Activated T-cell treated with anti-CD3 and anti-CD28 coated beads, Interleukin-2, amount 50 U/mL, for 48 hours (primary cell): ENCODE results near the gene CMTM2.

ENCODE experiments used
- DNase-seq, 2 experiments: peaks; one replicate each; pipeline ENCODE4 v3.0.0-alpha.2; 2020

CMTM2 gene, protein sequence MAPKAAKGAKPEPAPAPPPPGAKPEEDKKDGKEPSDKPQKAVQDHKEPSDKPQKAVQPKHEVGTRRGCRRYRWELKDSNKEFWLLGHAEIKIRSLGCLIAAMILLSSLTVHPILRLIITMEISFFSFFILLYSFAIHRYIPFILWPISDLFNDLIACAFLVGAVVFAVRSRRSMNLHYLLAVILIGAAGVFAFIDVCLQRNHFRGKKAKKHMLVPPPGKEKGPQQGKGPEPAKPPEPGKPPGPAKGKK

DNA sequence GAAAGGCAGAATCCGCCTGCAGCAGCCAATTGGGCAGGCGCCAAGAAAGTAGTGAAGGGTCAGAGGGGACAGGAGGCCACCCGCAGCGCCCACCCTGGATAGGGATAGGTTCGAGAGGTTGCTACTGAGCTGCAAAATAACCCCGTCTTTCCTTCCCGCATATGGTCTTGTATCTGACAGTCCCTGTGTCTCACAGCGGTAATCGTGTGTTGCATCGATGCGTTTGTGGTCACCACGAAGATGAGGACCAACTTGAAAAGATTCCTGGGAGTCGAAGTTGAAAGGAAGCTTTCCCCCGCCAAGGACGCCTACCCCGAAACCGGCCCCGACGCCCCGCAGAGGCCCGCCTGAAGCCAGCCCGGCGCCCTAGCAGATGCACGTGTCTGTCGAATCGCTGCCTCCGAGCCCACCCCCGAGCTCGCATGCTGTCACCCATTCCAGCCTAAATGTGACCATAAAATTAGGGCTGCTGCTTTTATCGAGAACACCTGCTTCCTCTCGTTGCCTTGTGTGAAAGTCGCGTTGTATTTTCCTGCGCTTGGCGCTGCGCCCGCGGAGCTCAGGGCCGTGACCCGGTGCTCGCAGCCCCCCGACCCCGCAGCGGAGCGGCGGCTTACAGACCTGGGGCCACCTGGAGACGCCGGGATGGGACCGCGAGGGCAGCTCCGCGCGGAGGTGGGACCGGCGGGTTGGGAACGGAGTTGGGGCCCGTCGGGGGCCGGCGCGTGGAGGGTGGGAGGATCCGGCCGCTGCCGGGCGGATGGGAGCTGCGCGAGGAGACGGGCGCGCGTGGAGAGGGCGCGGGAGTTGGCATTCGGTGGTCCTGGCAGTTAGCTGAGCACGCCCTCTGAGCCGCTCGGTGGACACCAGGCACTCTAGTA is at the start of gene CMTM2:
CMTM2 (plus strand) TSS at position 813 of the 881 bp plus-strand sequence. CDS start 145 bp downstream, outside the sequence.
- no peak for DNase-seq

DNA sequence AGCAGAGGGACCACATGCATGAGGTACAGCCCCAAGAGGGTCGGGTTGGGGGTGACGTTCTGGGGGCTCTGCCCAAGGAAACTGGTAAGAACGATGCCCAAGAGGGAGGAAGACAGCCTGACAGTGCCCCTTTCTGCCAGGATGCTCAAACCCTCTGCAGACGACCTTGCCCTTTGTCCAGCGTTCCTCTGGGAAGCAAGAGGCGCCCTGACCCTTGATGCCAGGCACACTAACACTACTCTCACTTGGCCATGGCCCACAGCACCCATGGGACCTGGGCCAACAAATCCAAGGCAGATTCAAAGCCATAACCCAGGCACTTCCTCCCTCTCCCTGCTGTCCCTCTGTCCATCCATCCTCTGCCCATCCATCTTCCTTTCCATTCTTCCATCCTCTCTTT is 49.8 kb upstream of the CMTM2 start:
- no peak for DNase-seq

DNA sequence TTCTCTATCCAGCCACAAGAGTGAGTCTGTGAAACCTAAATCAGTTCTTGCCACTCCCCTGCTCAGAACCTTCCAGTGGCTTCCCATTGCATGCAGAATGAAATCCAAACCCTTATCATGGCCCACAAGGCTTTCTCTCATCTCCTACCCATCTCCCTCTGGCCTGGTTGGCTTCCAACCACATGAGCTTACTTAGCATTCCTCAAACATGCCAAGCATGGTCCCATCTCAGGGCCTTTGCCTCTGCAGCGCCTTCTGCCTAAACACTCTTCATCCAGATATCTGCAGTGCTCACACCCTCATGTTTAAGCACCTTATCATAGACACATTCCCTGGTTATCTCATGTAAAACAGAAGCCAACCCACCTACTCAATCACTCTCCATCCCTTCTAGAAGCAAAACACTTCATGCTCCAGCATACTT is 44.9 kb upstream of the CMTM2 start:
- no peak for DNase-seq

DNA sequence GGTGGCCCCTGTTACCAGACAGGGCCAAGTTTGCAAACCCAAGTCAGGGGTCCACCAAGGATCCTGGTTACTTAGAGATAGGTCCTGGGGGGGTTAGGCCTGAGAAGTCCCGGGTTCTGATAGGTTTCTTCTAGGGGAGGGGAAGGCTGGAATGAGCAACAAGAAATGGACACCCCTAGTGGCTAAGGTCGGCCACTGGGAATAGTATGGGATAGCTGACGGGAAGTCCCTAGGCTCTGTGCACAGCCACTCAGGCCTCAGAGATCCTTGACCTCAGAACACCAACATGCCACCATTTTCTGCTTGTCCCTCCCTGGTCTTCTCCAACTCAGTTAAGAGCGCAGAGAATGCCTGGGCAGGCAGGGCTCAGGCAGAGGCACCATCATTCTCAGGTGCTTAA is 42.7 kb upstream of the CMTM2 start:
- peak in 1 of 2 experiments; percentile 10 for DNase-seq

DNA sequence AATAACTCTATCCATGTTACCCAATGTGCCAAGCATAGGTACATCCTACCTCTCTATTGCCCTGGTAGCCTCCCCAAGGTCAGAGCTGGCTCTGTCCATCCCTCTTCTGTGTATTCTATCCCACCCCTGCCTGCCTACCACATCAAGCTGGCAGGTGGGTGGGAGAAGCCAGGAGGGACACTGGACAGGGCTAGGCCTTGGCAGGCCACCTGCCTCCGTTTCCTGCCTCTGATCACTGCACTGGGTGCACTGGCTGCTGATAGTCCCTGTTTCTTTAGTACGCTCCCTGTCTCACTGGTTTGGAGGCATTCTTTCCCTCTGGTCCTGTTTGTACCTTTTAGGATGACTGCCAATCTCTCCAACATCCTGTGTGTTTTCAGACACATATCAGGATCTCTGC is 42.0 kb upstream of the CMTM2 start:
- no peak for DNase-seq

DNA sequence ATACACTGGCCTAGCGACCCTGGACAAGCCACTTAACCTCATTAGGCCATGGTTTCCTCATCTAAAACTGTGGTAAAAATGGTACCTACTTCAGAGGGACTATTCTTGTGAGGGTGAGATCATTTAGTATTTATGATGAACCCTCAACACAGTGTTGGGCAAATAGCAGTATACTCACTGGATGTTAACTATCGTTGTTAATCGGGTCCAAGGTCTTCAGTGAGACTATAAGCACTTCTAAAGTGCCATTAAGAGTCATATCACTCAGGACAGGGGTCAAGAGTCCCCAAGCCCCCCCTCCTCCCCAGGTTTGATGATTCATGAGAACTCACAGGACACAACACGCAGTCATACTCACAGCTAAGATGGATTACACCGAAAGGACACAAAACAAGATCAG is 40.4 kb upstream of the CMTM2 start:
- DNase-seq, result no peak

DNA sequence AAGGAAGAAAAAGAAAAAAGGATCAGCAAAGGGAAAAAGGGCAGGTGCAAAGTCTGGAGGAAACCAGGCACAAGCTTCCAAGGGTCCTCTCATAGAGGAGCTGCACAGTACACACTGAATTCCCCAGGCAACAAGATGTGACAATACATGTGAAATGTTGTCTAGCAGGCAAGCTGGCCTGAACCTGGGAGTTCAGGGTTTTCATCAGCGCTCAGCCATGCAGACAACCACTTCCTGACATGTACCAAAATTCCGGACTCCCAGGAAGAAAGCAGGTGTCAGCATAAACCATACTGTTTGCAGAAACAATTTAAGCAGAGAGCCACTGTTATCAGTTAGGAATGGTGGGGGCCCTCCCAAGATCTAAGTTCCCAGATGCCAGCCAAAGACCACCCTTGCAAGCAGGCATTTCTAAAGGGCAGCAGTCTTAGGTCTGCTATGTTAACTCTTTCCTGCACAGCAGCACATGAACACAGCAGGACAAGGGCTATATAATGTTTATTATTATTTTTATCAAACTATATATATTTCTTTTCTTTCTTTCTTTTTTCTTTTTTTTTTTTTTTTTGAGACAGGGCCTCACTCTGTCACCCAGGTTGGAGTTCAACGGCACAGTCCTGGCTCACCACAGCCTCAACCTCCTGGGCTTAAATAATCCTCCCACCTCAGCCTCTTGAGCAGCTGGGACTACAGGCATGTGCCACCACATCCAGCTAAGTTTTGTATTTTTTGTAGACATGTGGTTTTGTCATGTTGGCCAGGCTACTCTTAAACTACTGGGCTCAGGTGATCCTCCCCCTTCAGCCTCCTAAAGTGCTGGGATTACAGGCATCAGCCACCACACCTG is 39.4 kb upstream of the CMTM2 start:
- DNase-seq, result no peak

DNA sequence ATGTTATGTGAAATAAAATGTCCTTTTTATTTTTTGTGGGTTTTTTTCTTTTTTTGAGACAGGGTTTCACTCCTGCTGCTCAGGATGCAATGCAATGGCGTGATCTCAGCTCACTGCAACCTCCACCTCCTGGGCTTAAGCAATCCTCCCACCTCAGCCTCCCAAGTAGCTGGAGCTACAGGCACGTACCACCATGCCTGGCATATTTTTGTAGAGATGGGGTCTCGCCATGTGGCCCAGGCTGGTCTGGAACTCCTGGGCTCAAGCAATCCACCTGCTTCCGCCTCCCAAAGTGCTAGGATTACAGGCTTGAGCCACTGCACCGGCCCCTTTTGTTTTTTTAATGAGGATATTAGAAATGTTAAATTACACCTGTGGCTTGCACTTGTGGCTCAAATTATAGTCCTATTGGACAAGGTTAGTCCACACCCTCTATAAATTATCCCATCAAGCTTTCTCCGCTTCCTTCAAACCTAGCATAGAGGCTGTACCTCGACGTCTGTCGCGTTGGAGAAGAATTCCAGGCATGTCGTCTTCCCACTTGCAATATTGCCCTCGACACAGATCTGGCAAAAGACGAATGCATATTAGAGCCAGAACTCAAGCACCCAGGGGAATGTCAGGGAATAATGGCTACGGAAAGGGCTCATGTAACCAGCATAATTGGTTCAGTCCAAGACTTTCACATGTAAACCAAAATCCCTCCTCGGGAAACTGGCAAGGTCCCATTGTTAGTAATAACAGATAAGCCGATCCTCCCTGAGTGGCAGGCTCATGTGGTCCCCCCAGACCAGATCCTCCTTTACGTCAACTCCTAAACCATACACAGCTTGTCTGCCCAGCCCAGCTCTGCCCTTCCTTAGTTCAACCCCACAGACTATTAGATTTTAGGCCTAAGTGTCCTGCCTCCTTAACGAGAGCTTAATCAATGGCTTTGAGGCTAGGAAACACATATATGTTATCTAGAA is 37.6 kb upstream of the CMTM2 start:
- DNase-seq, result no peak

DNA sequence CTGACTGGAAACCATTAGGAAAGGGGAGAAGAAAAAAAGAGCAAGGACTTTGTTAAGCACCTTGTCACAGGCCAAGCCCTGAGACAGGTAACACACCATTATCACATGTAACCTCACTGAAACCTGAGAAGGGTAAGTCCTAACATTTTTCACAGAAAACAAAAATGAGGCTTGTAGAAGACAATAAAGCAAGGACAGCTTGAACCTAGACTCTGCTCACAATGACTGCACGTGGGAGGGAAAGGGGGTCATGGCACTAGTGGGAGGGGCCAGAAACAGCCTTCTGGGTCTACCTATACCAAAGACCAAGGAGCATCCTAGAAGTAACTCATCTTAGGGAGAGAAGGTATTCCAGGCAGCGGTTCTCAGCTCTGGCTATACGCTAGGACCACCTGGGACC is 36.9 kb upstream of the CMTM2 start:
- DNase-seq, result peak in 1 of 2 experiments; percentile 10

DNA sequence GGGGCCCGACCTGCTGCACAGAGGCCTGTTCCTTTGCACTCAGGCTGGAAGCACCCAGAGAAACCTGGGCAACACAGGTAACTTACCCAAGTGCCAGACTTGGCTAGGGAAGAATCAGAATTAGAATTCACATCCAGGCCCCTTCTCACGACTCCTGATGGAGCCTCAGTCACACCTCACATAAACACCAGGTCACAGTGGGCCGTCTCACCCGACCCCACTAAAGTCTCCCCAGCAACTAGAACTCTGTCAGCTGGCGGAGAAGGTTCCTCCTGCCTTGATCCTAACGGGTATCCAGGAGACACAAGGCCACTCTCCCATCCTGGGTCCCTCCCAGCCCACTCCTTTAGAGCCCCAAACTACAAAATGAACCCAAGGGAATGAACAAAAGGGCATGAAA is 35.7 kb upstream of the CMTM2 start:
- no peak for DNase-seq

DNA sequence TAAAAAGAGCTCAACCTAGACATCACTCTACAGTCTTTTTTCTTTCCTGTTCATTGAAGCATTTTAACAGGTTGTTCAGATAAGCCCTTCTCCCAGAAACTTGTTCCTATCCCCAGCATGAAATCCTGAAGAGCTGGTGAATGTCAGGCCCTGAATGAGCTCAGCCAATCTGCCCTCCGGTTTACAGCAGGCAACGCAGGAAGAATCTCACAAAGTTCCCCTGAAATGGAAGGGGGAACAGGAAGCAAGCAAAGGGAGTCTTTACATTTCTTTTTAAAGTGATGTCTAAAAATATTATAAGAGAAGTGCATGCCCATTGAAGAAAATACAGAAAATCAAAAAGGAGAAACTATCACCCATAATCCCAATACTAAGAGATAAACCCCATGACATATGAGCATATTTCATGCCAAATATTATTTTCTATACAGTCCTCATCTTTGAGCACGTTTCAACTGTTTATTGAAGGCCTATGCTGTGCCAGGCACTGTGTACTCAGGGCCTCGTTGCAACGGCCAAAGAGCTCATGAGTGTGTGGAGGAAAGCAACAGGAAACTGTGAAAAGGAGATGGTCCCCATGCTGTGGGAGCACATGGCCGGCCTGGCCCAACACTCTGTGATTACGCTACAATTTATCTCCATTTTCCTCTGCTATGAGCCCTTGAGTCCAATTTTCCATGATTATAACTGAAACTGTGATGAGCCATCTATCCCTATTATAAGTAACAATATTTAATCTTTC is 35.1 kb upstream of the CMTM2 start:
- DNase-seq, result peak in 1 of 2 experiments; percentile 15

DNA sequence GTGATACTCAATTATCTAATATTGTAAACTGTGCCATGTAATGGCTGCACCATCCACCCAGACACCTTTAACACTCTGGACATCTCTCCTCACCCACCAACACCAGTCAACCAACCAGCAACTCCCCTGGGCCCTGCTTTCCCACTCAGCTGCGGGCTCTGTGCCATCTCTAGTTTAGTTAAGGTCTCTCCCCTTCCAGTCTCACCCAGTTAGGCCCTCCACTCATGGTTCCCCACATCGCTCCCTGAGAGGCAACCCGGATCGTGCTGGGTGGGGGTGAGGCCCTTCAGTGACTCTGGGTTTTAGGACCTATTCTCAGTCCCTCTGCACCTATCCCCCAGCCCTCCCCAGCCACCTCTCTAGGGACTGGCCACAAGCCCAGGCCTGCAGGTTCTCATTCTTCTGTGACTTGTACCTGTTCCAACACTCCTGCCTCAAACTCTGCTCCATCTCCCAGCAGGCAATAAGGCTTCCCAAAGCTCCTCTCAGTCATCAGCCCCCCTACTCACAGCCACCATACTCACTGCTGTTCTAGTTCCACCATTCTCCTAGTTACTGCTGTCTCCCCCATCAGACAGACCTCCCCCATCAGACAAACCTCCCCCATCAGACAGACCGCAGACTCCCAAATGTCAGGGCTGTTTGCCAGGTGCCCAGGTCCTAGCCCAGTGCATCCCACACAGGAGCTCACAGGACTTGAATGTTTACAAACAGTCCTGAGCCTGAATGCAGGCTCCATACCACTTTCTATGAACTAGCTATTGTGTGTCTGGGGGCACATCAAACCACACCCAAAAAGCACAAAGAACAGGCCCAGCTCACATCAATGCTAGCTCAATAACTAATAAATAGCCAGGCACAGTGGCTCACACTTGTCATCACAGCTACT is 31.9 kb upstream of the CMTM2 start:
- peak in 1 of 2 experiments; percentile 12 for DNase-seq

DNA sequence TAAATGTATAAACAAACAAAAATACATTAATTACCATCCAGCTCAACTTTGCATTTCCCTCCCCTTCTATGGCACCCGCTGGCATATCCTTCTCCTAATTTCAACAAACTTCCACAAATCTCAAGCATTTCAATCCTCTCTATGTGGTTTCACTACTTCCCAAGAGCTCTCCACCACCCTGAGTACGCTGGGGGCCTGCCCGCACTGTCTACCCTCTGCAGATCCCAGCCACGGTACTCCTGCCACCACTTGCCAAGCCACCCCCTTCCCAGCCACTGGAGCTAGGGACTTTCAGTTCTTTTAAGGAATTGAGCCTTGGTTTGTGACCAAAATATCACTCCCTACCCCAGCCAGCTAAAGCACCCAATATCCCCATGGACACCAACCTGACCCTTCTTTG is 31.2 kb upstream of the CMTM2 start:
- peak in 1 of 2 experiments; percentile 19 for DNase-seq

DNA sequence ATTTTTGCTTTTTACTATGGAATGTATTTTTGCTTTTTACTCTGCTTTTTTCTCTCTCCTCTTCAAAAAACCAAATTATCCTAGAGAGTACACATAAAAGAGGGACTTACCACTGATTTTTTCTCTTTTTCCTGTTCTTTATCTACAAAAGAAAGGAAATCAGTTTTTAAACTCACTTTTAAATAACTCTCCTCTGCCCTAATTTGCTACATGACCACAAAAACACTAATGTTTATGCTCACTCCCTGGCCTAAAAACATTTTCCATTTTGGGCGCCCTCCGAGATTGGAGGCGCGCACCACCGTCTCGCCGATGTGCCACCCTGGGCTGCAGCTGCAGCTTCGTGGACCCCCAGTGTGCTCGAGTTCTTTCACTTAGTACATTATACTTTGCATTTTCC is 30.4 kb upstream of the CMTM2 start:
- no peak for DNase-seq

DNA sequence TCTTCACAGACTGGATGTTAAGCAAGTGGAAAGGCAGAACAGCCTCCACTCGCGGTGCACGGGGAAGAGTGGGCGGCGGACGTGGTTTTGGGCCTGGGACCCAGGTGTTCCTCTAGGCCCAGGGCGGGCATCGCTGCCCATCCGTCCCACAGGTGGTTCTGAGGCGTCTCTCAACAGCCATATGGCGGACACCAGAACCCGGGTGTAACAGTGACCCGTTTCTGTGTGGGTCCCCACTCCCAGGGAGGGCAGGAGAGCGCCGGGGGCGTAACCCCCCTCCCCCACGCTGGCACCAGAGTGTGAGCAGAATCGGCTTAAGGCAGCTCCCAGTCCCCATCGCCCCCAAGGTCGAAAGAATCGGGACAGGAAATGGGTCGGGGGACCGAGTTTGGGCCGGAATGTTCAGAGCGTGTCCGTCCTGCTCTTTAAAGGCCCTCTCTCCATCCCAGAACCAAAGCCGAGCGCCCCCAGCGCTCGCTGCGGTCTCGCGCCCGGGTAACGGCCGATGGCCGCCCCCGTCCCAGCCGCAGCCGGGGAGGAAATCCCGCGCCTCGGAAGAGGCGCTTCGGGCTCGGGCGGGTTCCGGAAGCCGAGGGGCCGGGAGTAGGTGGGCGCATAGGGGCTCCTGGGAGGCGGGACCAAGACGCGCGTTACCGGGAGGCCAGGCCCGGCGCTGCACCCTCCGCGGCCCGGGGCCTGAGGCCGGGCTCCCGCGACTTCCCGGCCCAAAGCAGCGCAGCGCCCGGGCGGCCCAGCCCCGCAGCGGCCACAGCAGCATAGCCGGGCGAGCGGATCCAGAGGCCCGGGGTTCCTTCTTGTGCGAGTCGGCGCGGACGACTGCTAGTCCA is 29.8 kb upstream of the CMTM2 start, which contains the start of gene TK2:
TK2 (minus strand) TSS at position 839 of the 848 bp plus-strand sequence; CDS start at position 778, 61 bp downstream.
- DNase-seq, result peak; percentile 81 to 84

DNA sequence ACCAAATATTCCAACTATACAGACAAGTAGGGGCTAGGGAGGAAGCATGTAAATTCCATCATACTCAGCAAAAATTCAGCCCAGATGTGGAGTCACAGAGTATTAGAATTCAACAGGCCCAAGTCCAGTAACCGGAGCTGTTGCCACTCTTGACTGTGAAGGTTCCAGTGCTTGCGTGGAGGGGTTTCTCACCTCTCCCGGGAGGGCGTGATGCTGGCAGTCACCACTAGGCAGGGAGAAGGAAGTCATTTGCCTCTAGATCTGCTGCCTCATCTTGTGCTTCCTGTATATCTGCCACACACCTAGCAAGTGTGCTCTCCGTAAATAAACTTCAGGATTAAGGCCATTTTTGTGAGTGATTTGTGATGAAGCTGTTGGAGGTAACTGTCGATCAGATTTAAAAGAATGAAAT is 27.9 kb upstream of the CMTM2 start:
- DNase-seq, result peak; percentile 72 to 75

DNA sequence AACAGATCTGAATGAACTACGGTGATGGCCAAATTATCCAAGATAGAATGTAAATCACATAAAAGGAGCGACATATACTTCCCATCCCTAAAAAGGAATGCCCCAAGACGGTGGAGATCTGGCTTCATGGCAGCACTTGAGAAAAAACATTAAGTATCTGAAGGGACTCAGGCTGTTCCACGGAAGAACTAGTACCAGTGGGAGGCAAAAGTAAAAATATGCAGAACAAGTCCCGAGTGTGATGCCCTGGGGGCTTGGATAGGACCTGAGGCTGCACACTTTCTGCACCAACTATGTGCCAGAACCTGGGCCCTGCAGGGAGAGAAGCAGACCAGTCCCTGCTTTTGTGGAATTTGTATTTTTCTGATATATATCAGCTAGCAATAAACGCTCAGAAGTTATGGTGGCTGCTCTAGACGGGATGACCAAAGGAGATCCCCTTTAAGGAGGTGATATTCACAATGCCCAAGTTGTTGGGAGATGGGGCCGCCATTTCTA is 27.4 kb upstream of the CMTM2 start:
- peak in 1 of 2 experiments; percentile 49 for DNase-seq

DNA sequence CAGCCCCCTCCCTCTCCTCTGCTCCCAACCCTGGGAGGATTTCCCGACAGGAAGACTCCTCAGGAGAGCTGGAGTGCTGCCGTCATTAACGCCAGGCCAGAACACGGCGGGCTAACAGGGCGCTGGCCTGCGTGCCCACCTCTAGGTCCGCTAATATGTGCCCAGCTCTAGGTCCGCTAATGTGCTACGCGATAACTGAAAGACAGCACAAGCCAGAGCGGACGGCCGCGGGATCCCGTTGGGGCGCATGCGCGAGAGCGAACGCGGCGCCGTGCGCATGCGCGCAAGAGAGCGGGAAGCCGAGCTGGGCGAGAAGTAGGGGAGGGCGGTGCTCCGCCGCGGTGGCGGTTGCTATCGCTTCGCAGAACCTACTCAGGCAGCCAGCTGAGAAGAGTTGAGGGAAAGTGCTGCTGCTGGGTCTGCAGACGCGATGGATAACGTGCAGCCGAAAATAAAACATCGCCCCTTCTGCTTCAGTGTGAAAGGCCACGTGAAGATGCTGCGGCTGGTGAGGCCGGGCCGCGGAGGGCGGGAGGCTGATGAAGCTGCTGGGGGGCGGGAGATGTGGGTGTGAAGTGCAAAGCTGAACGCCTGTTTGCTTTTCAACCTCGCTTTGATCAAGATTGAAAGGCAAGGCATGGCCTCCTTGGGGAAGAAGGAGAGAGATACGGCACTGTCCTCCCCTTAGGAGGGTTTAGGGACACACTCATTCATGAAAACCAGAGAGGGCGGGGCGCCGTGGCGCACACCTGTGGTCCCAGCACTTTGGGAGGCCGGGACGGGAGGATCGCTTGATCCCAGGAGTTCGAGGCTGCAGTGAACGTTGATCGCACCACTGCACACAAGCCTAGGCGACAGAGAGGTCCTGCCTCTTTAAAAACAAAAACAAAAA is 26.7 kb upstream of the CMTM2 start, which contains the start of gene CKLF:
CKLF (plus strand) TSS at position 291 of the 892 bp plus-strand sequence; CDS start at position 431, 140 bp downstream.
- DNase-seq, result peak; percentile 94 to 95
